KMS-11 (cell line): Measurements from ENCODE around the gene ZSWIM3.

Source experiments
- H2AFZ ChIP-seq: fragments of 200-600 bp; sonication (generic); 2 replicates; pipeline ENCODE4 v1.6.1; 2016; ENCODE audit warnings: antibody characterized with exemption, mixed run types, low read depth
- H3K27ac ChIP-seq: fragments of 200-600 bp; sonication (generic); 2 replicates; pipeline ENCODE4 v1.6.1; 2016; ENCODE audit warnings: mild to moderate bottlenecking, mixed run types
- H3K27me3 ChIP-seq: fragments of 200-600 bp; sonication (generic); 2 replicates; pipeline ENCODE4 v1.6.1; 2017; ENCODE audit warnings: mild to moderate bottlenecking, low read depth, mixed run types, moderate library complexity; ENCODE audit not compliant: insufficient read depth
- H3K36me3 ChIP-seq: fragments of 200-600 bp; sonication (generic); 2 replicates; pipeline ENCODE4 v1.6.1; 2017; ENCODE audit warnings: mild to moderate bottlenecking, mixed run types; ENCODE audit not compliant: insufficient read depth
- H3K4me1 ChIP-seq: fragments of 200-600 bp; sonication (generic); 2 replicates; pipeline ENCODE4 v1.6.1; 2016; ENCODE audit warnings: mild to moderate bottlenecking, low read depth, mixed run types; ENCODE audit not compliant: poor library complexity, severe bottlenecking
- H3K4me2 ChIP-seq: fragments of 200-600 bp; sonication (generic); 2 replicates; pipeline ENCODE4 v1.7.0; 2016; ENCODE audit warnings: mild to moderate bottlenecking, mixed run types
- H3K4me3 ChIP-seq: fragments of 200-600 bp; sonication (generic); IDR thresholded peaks from 2 replicates; pipeline ENCODE4 v1.6.1; 2017; ENCODE audit warnings: low read depth, low read length, mixed read lengths; ENCODE audit not compliant: insufficient read depth
- H3K79me2 ChIP-seq: fragments of 200-600 bp; sonication (generic); 2 replicates; pipeline ENCODE4 v1.6.1; 2016; ENCODE audit warnings: low read depth, mixed run types; ENCODE audit not compliant: insufficient read depth
- H3K9ac ChIP-seq: fragments of 200-600 bp; sonication (generic); 2 replicates; pipeline ENCODE4 v1.6.1; 2016; ENCODE audit warnings: mild to moderate bottlenecking, mixed run types
- H4K20me1 ChIP-seq: fragments of 200-600 bp; sonication (generic); 2 replicates; pipeline ENCODE4 v1.6.1; 2016; ENCODE audit warnings: mild to moderate bottlenecking, mixed run types; ENCODE audit not compliant: insufficient read depth
- CTCF ChIP-seq: fragments of 200-600 bp; sonication (generic); conservative IDR thresholded peaks from 2 replicates; pipeline ENCODE4 v1.6.1; 2017; ENCODE audit warnings: low read depth, mild to moderate bottlenecking, antibody characterized with exemption, low read length, moderate library complexity, mixed read lengths

ZSWIM3 gene

DNA sequence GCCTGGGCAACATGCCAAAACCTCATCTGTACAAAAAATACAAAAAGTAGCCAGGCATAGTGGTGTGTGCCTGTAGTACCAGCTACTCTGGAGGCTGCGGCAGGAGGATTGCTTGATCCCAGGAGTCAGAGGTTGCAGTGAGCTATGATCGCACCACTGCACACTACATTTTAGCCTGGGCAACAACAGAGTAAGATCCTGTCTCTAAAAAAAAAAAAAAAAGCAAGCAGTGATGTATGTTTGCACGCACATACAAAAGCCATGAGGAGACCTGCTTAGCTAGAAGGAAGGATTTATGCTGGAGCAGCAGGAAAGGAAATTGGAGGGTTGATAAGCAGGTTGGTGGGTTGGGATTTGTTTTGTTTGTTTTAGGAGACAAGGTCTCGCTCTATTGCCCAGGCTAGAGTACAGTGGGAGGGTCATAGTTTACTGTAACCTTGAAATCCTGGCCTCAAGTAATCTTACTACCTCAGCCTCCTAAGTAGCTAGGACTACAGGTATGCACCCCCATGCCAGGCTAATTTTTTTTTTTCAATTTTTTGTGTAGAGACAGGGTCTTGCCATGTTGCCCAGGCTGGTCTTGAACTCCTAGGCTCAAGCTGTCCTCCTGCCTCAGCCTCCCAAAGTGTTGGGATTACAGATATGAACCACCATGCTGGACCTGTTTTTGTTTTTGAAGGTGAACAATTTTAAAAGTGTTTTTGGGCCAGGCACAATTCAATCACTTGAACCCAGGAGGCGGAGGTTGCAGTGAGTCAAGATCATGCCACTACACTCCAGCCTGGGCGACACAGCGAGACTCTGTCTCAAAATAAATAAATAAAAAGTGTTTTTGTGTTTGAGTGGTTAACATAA lies 4.0 kb downstream of the ZSWIM3 start:
- no peak for TF ChIP-seq CTCF
- Histone ChIP-seq H3K27me3 (no peaks in the 10 kb centered on the region), H3K79me2 (peaks cover 7% of the 10 kb centered on the region), H4K20me1 (no peaks in the 10 kb centered on the region), H3K36me3 (no peaks in the 10 kb centered on the region), H2AFZ (no peak overlapping the region), H3K9ac (no peak overlapping the region), H3K27ac (no peak overlapping the region), H3K4me1 (peaks cover 19% of the 10 kb centered on the region), H3K4me2 (no peak overlapping the region), H3K4me3 (no peak overlapping the region)

DNA sequence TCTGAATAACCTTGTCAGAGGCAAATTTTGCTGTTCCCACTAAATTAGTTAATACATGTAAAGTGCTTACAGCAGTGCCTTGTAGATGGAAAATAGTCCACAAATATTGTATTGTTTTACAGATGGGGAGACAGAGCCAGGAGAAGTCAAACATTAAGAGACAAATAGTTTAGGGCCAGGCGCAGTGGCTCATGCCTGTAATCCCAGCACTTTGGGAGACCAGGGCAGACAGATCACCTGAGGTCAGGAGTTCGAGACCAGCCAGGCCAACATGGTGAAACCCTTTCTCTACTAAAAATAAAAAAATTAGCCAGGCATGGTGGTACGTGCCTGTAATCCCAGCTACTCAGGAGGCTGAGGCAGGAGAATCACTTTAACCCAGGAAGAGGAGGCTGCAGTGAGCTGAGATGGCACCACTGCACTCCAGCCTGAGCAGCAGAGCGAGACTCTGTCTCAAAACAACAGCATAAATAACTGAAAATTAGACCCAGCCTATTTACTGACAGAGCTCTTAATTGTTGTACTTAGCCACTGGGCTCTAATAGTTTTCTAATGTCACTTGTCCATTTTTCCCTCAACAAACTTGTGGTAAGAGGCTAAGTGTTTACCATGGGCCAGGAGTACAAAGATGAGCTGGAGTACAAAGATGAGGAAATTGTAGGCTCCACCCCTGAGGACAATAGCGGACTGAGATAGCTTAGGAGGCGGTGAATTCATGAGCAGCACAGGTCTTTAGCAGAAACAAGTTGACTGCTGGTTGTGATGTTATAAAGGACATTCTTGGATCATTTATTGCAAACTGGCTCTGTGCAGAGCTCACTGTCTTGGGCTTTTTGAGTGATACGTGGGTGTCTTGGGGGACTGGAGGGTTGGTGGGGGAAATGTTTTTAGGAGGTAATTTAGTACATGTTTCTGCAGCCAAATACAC lies 6.4 kb downstream of the ZSWIM3 start:
- peaks cover 7% of the 10 kb centered on the region for H3K4me1 ChIP-seq
- no peaks in the 10 kb centered on the region for H3K36me3 ChIP-seq
- no peak overlapping the region for H2AFZ ChIP-seq
- no peaks in the 10 kb centered on the region for H4K20me1 ChIP-seq
- no peak for TF ChIP-seq CTCF
- H3K4me2 ChIP-seq = no peak overlapping the region
- H3K79me2 ChIP-seq = no peaks in the 10 kb centered on the region
- H3K9ac ChIP-seq = no peak overlapping the region
- H3K27ac ChIP-seq = no peak overlapping the region
- H3K4me3 ChIP-seq = no peak overlapping the region
- H3K27me3 ChIP-seq = no peaks in the 10 kb centered on the region

GRCh38 chr20:45866454-45866853 lies 9.0 kb downstream of the ZSWIM3 start:
- Histone ChIP-seq H2AFZ (no peak overlapping the region), H3K27ac (no peak overlapping the region), H3K79me2 (no peaks in the 10 kb centered on the region), H4K20me1 (no peaks in the 10 kb centered on the region), H3K4me1 (no peaks in the 10 kb centered on the region), H3K4me2 (no peak overlapping the region), H3K27me3 (no peaks in the 10 kb centered on the region), H3K4me3 (no peak overlapping the region), H3K9ac (no peak overlapping the region), H3K36me3 (no peaks in the 10 kb centered on the region)
- TF ChIP-seq CTCF = no peak

- no peak overlapping the region for H3K9ac ChIP-seq
- H4K20me1 ChIP-seq = no peaks in the 10 kb centered on the region
- H2AFZ ChIP-seq = no peak overlapping the region
- no peaks in the 10 kb centered on the region for H3K4me1 ChIP-seq
- no peaks in the 10 kb centered on the region for H3K79me2 ChIP-seq
- H3K4me2 ChIP-seq = no peak overlapping the region
- H3K27me3 ChIP-seq = no peaks in the 10 kb centered on the region
- no peak for TF ChIP-seq CTCF
- no peaks in the 10 kb centered on the region for H3K36me3 ChIP-seq
- no peak overlapping the region for H3K27ac ChIP-seq
- H3K4me3 ChIP-seq = no peak overlapping the region
These were observed 9.9 kb downstream of the ZSWIM3 start for GRCh38 chr20:45867136-45867818.
